Activated CD8-positive, alpha-beta memory T cell treated with anti-CD3 and anti-CD28 coated beads for 48 hours (primary cell): ENCODE data around the gene GTPBP6.

Experiments used
- DNase-seq, 3 experiments: peaks; one replicate each; pipeline ENCODE4 v3.0.0-alpha.2; 2020; ENCODE audit warnings: low read depth in 2 of 3, low spot score in 2 of 3

The GTPBP6 gene

GRCh38 chrX:318739-319578, at the start of gene GTPBP6:
Gene GTPBP6, minus strand, starts transcription at chrX:318796. Its CDS starts 9 bp downstream, at chrX:318787.
- DNase-seq, result peak; percentile 88 to 98 (median 93)

- DNase-seq, result no peak
These were observed 49.3 kb upstream of the GTPBP6 start for GRCh38 chrX:367866-368265.

DNA sequence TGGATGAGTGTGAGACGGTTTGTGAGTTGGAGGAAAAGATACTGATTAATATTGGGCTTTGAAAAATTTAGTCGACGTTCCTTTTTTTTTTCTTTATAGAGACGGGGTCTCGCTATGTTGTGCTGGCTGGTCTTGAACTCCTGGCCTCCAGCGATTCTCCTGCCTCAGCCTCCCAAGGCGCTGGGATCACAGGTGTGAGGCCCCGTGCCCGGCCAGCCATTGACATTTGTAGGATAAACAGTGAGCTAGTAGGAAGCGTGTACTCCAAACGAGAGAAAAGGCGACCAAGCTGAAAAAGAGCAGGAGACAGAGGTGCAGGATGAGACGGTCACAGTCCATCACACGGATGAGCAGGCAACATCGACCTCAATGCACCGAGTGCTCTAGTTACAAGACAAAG, 48.8 kb upstream of the GTPBP6 start:
- DNase-seq, result no peak

DNA sequence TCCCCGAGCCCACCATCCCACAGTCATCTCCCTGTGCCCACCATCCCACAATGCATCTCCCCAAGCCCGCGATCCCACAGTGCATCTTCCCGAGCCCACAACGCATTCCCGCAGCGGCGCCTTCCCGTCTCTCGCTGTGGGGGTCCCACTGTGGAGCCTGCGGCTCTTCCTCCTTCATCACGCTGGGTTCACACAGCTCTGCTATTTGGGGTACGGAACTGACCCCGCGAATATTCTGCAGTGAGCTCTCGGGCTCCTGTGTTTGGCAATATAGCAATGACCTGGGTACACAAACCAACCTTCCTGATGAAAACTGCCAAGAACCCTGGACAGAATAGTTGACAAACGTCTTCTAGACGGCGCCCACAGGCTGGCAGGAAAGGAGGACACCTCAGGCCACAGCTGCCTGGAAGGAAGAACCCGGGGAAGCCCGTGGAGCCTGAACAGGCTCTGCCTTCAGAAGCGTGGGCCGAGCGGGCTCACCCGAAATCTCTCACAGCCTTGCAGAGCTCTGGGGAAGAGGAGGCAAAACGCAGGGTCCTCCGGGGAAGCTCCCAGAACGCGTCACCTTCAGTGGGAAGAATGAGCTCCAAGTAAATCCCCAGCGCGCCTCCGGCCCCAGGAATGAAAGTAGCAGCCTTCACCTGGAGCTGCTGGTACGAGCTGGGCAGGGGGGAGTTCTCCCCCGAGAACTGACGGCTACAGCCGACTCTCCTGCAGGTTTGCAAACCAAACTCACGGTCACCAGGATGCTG, 45.2 kb upstream of the GTPBP6 start:
- no peak for DNase-seq

GRCh38 chrX:362937-363620, 44.5 kb upstream of the GTPBP6 start:
- DNase-seq, result no peak

DNA sequence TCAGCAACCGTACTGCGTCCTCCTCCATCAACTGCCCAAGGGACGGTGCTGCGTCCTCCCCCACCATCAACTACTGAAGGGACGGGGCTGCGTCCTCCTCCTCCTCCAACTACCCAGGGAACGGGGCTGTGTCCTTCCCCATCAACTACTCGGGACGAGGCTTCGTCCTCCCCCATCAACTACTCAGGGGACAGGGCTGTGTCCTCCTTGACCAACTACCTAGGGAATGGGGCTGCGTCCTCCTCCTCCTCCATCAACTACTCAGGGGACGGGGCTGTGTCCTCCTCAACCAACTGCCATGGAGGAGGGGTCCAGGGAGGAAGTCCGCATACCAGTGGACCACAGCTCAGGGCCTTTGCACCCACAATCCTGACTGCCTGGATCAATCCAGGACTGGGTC, 43.8 kb upstream of the GTPBP6 start:
- no peak for DNase-seq

GRCh38 chrX:361231-362145, 42.9 kb upstream of the GTPBP6 start:
- no peak for DNase-seq

GRCh38 chrX:360496-361150, 42.0 kb upstream of the GTPBP6 start:
- DNase-seq, result no peak

DNA sequence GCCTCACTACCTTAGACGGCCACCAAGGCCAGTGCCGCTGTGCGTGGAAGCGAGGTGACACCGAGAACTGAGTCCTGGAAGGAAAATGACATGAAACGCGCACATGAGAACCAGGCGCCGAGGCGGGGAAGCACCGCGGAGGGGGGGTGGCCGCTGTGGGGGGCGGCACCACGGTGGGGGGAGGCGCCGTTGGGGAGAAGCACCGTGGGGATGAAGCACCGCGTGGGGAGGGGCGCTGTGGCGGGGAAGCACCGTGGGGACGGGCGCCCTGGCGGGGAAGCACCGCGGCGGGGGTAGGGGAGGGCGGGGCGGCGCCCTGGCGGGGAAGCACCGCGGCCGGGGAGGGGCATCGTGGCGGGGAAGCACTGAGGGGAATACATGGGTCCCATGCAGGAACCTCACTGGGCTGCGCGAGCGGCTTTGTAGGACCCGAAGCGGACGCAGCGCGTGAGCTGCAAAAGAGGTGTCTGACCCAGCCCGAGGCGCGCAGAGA, 40.1 kb upstream of the GTPBP6 start:
- DNase-seq, result no peak

- DNase-seq, result peak in 1 of 3 experiments; percentile 21
These were observed 39.3 kb upstream of the GTPBP6 start for GRCh38 chrX:357693-358471.

DNA sequence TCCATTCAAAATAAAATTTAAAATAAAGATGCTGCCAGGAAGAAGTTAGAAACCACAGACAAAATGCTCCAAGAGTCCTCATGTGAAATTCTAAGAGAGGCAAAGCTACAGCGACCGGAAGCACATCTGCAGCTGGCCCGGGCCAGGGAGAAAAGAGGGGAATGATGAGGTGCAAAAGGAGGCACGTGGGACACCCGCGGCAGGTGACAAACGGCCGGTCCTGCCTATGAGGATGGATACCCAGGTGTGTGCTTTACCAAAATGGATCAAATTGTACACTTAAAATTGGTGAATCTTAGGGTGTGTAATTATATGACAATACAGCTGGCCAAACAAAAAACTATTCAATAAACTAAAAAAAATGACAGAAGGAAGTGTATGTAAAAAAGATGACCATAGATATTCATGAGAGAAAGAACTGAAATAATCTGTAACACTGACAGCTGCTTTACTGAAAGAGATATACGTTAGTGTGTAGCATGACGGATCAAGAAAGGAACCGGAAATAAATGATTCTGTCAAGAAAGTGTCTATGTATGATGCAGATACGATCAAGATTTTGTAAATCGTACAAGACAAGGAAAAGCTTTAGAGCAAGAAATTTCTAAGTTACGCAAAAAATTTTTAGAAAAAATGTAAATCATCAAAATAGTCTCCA, 38.6 kb upstream of the GTPBP6 start:
- DNase-seq, result no peak

GRCh38 chrX:356385-357034, 37.9 kb upstream of the GTPBP6 start:
- no peak for DNase-seq

DNA sequence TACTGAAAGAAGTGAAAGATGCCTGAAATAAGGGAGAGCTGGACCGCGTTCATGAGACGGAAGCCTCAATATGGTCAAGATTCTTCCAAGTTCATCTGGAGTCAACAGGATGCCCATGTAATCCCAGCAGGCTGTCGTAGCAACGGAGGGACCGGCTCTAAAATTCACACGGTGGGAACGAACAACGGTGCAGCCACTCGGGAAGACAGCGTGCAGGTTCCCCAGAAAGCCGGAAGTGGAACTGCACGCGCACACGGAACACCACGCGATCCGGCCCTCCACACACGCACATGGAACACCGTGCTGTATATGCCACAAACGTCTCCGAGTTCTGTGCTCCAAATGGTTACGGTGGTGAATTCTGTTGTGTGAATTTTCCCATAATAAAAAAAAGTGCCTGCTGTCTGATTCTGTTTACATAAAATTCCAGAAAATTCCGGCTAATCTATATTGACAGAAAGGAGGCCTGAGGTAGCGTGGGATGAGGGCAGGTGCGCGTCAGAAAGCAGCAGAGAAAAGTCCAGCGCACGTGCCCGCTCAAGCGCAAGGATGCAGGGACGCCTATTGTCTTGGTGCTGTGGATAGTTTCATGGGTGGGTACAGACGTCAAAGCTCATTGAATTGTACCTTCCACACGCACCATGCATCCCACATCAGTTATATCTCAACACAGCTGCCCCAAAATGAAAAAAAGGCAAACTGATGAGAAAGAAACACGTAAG, 36.9 kb upstream of the GTPBP6 start:
- no peak for DNase-seq

DNA sequence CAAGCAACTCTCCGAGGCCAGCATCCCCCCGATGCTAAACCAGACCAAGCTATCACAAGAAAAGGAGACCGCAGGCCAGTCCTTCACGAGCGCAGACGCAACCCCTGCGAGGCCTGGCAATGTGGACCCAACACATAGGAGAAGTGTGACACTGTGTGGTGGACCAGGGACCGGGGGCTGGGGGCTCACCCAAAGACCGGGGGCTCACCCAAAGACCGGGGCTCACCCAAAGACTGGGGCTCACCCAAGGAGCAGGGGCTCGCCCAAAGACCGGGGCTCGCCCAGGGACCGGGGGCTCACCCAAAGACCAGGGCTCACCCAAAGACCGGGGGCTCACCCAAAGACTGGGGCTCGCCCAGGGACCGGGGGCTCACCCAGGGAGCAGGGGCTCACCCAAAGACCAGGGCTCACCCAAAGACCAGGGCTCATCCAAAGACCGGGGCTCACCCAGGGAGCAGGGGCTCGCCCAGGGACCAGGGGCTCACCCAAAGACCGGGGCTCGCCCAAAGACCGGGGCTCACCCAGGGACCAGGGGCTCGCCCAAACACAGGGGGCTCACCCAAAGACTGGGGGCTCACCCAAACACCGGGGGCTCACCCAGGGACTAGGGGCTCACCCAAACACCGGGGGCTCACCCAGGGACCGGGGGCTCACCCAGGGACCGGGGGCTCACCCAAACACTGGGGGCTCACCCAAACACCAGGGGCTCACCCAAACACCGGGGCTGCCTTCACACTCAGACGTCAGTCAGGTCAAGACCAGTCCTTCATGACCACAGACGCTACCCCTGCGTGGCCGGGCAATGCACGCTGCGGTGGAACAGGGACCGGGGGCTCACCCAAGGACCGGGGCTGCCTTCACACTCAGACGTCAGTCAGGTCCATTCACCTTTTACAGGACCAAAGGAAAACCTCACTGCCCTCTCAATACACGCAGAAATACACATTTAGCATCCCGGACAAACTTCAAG, 35.3 kb upstream of the GTPBP6 start:
- no peak for DNase-seq

DNA sequence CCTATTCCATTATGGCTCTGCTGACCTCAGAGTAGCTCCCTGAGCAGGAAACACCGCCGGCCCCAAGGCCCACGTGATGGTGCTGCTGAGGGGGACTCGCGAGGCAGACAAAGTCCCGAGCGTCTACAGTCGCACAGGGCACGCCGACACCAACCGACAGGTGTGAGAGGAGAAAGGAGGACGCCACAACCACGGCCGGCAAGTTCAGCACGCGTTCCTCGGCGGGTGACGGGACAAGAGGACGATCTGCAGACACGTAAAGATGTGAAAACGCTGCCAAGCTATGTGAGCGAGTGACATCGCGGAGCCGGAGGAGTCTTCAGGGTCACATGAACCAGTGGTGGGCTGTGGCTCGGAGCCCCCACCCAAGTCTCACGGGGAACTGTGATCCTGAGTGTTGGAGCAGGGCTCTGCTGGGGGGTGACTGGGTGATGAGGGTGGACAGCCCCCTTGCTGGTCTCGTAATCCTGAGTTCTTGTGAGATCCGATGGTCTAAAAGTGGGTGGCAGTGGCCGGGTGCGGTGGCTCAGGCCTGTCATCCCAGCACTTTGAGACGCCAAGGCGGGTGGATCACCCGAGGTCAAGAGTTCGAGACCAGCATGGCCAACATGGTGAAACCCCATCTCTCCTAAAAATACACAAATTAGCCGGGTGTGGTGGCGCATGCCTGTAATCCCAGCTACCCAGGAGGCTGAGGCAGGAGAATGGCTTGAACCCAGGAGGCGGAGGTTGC, 34.2 kb upstream of the GTPBP6 start:
- no peak for DNase-seq

DNA sequence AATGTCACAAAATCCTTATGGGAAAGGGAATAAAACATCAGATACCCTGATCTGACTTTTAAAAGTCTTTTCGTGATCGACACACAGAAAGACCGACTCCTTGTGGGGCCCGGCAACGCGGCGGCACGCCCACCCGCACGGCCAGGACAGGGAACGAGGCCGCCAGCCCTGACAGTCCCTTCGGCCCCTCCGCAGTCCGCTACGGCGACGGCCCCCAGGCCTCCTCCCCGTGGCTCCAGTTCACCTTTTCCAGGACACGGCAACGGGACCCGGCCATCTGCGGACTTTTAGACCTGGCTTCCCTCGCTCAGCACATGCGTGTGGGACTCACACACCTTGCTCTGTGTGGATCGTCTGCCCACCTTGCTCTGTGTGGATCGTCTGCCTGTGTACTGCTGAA, 33.6 kb upstream of the GTPBP6 start:
- no peak for DNase-seq
